Stimulated activated memory B cell treated with anti-CD40 and anti-IgM and Interleukin-4, amounts not matched to agents 10 μg/mL and 1 μg/mL and 100 μg/mL, for 72 hours (primary cell): ENCODE results near the gene BTBD19.
"Not testable (repeated sequence)": the region's sequence is repeated elsewhere in the genome, so short reads cannot be mapped to it uniquely, and the experiment has no call there.

Source experiments
- ATAC-seq: fragments of 150-1000 bp; cut with Tn5 transposase; 2 replicates; pipeline ENCODE4 v1.10.0; 2021
- H3K27ac Mint-ChIP-seq: one replicate; pipeline ENCODE4 v1.8.0; 2022; ENCODE audit warnings: mild to moderate bottlenecking, mixed read lengths
- H3K27me3 Mint-ChIP-seq: one replicate; pipeline ENCODE4 v1.8.0; 2022; ENCODE audit warnings: mixed read lengths
- H3K36me3 Mint-ChIP-seq: one replicate; pipeline ENCODE4 v1.8.0; 2022; ENCODE audit warnings: mixed read lengths
- H3K4me1 Mint-ChIP-seq: one replicate; pipeline ENCODE4 v1.8.0; 2022; ENCODE audit warnings: mixed read lengths
- H3K4me3 Mint-ChIP-seq: one replicate; pipeline ENCODE4 v1.8.0; 2022; ENCODE audit warnings: mild to moderate bottlenecking, moderate library complexity, mixed read lengths
- H3K9me3 Mint-ChIP-seq: one replicate; pipeline ENCODE4 v1.8.0; 2022; ENCODE audit warnings: mixed read lengths

Gene BTBD19, protein sequence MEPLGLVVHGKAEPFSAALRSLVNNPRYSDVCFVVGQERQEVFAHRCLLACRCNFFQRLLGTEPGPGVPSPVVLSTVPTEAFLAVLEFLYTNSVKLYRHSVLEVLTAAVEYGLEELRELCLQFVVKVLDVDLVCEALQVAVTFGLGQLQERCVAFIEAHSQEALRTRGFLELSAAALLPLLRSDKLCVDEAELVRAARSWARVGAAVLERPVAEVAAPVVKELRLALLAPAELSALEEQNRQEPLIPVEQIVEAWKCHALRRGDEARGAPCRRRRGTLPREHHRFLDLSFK

DNA sequence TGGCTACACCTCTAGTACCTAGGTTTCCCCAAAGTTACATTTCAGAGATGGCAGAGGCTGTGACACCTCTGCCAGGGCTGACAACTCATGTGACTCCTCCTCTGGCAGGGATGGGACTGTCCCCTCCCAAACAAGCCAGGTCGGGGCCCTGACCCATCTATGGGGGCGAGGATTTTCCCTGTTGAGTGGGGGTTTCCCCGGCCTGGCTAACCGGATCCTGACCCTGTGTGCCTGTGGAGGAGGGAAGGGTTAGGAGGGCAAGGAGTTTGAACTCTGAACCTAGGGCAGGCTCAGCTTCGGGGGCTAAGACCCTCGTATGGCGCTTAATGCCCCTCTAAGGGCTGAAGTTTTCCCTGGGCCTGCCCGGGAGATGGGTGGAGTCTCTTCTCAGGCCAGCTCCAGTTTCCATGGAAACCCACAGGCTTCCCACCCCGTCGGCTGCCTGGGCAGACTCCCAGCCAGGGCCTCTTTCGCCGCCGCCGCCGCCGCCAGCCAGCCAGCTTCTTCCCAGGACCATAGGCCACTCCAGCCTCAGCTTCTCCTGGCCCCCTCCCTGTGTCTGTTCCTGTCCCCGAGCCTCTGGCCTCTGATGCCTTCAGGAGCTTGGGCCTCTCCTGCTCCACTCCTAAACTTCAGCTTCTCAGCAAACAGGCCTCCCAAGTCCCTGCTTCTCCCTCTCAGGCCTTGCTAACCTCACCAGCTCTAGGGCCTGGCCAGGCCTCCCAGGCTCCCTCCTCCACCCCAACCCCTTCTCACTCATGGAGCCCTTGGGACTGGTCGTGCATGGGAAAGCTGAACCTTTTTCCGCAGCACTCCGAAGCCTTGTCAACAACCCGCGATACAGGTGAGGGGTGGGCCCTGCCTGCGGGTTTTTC is at the start of gene BTBD19:
TSS of gene BTBD19 (plus strand) at position 461 of the 875 bp plus-strand sequence. CDS start at position 759, 298 bp downstream.
- Mint-ChIP-seq H3K4me1 (peaks cover 74% of the 10 kb centered on the region), H3K9me3 (no peaks in the 10 kb centered on the region), H3K27ac (peak within 1 kb of the TSS; percentile 96), H3K4me3 (peak within 1 kb of the TSS; percentile 45), H3K27me3 (no peaks in the 10 kb centered on the region), H3K36me3 (peaks cover 31% of the 10 kb centered on the region)
- peak; percentile 58 for ATAC-seq

DNA sequence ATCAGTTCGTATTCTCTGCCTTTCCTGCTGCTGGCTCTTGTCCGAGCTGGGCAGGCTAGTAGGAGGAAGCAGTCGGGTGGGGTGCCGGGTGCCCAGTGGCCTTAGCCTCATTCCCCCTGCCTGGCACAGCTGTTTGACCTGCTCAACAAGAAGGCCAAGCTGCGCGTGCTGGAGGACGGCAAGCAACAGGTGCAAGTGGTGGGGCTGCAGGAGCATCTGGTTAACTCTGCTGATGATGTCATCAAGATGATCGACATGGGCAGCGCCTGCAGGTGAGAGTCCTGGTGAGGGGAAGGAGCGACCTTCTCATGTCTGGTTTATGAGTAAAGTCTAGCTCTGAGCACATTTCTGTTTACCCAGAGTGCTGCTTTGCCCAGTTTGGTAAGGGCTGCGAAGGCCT is 49.2 kb upstream of the BTBD19 start:
- H3K27ac Mint-ChIP-seq, result no peak overlapping the region
- no peaks in the 10 kb centered on the region for H3K36me3 Mint-ChIP-seq
- H3K4me1 Mint-ChIP-seq, result peaks cover 9% of the 10 kb centered on the region
- no peaks in the 10 kb centered on the region for H3K9me3 Mint-ChIP-seq
- no peaks in the 10 kb centered on the region for H3K27me3 Mint-ChIP-seq
- ATAC-seq, result no peak
- H3K4me3 Mint-ChIP-seq, result no peak overlapping the region

DNA sequence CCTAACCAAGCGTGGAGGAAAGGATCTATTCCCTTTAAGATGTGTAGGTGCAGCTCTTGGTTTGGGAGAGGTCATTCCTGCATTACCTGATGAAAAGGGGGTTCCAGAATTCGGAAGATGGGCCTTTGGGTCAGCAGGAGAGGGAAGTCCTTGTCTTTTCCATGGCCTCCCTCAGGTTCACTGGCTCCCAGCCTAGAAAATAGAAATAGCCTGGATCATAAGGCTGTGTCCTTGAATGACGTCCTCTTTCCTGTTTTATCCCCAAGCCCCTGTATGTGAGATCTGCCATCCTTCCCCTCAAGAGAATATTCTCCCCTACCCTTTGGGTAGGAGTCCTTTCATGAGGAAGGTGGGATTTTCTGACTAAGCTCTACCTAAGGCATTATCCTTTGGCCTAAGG is 47.4 kb upstream of the BTBD19 start:
- Mint-ChIP-seq H3K36me3 (no peaks in the 10 kb centered on the region), H3K4me3 (no peak overlapping the region)

DNA sequence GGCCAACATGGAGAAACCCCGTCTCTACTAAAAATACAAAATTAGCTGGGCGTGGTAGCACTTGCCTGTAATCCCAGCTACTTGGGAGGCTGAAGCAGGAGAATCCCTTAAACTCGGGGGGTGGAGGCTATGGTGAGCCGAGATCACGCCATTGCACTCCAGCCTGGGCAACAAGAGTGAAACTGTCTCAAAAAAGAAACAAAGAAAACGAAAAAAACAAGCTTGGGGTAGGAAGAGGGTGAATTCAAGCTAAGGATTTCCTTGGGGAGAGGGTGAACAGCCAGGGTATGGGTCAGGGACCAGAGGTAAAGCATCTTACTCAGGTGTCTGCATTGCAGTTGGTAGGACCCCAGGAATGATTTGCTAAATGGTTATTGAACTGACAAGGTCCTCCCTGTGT is 41.9 kb upstream of the BTBD19 start:
- not testable (repeated sequence) for H3K4me3 Mint-ChIP-seq, H3K36me3 Mint-ChIP-seq, H3K27ac Mint-ChIP-seq

More for the DNA sequence above, 47.4 kb upstream of the BTBD19 start:
- Mint-ChIP-seq H3K27me3 (no peaks in the 10 kb centered on the region), H3K4me1 (peaks cover 9% of the 10 kb centered on the region), H3K9me3 (no peaks in the 10 kb centered on the region), H3K27ac (no peak overlapping the region)
- no peak for ATAC-seq

DNA sequence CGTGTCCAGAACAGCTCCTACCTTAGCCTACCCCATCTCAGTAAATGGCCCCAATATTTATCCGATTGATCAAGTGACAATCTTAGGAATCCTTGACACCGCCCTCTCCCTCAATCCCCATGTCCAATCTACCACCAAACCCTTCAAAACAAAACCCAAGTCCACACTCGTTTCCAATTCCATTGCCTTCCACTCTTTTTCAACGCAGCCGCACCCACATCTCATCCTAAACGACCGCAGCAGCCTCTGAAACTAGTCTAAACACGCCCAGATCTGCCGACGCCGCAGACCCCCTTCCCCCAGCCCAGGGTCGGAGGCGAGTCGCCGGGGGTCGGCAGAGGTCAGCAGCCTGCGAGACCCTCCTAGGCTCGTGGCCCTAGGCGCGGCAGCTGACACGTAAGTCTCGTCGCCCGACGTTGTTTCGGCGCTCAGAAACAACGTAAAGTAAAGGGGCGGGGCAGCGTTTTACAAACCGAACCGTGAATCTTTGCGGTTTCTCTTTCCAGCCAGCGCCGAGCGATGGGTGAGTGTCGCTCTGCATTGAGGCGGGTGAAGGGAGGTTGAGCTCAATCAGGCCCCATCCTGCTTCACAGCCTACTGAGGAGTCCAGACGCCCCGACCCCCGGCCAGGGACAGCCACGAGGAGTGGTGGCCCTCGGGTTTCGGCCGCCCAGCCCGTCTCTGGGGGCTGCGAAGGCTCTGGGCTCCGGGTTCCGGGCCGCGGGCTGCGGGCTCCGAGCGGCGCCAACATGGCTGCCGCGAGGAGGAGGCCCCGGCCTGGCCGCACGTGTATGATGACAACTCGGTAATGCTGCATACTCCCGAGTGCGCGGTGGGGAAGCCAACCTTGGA is 33.0 kb upstream of the BTBD19 start, which contains the start of gene RPS8:
TSS of gene RPS8 (plus strand) at position 463 of the 852 bp plus-strand sequence. CDS start at position 520, 57 bp downstream.
- no peaks in the 10 kb centered on the region for H3K9me3 Mint-ChIP-seq
- peak within 1 kb of the TSS; percentile 96 for H3K27ac Mint-ChIP-seq

More for the DNA sequence above, 41.9 kb upstream of the BTBD19 start:
- H3K4me1 Mint-ChIP-seq, H3K27me3 Mint-ChIP-seq, ATAC-seq, H3K9me3 Mint-ChIP-seq: not testable (repeated sequence)

DNA sequence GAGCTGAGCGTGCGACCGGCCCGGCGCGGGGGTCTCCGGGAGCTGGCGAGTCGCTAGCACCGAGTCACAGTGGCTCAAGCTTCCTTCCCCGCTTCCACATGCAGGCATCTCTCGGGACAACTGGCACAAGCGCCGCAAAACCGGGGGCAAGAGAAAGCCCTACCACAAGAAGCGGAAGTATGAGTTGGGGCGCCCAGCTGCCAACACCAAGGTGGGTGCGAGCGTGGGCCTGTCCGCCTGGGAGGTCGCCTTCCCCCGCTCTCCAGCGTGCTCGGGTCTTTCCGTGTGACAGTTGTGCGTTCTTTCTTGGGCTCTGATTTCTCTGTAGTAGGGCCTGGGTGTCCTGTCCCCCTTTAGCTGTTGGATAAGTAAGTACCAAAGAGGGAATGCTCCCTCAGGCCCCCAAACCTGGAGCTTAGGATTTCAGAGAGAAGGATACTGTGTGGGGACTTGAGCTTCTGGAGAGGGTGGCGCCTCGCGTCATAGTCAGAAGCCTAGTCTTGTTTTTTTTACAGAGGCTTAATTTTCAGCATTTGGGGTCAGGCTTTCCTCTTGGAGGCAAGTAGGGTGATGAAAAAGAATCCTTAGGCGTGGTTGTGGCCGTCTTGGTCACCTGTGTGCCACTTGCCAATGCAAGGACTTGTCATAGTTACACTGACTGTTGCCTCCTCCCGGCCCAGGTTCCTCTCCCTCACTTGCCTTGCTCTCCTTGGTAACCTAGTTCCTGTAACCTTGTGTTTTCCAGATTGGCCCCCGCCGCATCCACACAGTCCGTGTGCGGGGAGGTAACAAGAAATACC is 32.2 kb upstream of the BTBD19 start:
- no peaks in the 10 kb centered on the region for H3K27me3 Mint-ChIP-seq
- ATAC-seq, result peak; percentile 60
- peak overlapping the region; percentile 96 for H3K27ac Mint-ChIP-seq
- peaks cover 47% of the 10 kb centered on the region for H3K4me1 Mint-ChIP-seq
- peaks cover 53% of the 10 kb centered on the region for H3K36me3 Mint-ChIP-seq
- H3K4me3 Mint-ChIP-seq, result peak overlapping the region; percentile 93
- no peaks in the 10 kb centered on the region for H3K9me3 Mint-ChIP-seq

More for the DNA sequence above, 33.0 kb upstream of the BTBD19 start, which contains the start of gene RPS8:
- Mint-ChIP-seq H3K27me3 (no peaks in the 10 kb centered on the region), H3K4me3 (peak within 1 kb of the TSS; percentile 93), H3K36me3 (peaks cover 45% of the 10 kb centered on the region), H3K4me1 (peaks cover 40% of the 10 kb centered on the region)
- ATAC-seq, result peak; percentile 88

DNA sequence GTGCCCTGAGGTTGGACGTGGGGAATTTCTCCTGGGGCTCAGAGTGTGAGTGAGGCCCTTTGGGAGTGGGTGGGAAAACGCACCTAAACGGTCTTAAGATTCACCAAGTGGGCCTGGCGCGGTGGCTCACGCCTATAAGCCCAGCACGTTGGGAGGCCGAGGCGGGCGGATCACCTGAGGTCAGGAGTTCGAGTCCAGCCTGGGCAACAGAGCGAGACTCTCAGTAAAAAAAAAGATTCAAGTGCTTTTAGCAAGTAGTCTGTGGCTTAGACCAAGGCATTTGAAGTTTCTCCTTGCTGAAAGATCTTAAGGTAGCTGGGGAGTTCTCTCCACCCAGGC is 31.6 kb upstream of the BTBD19 start:
- Mint-ChIP-seq H3K27me3 (no peaks in the 10 kb centered on the region), H3K4me3 (peak overlapping the region; percentile 93), H3K4me1 (peaks cover 51% of the 10 kb centered on the region), H3K36me3 (peaks cover 59% of the 10 kb centered on the region), H3K27ac (peak overlapping the region; percentile 96), H3K9me3 (no peaks in the 10 kb centered on the region)
- ATAC-seq, result no peak

DNA sequence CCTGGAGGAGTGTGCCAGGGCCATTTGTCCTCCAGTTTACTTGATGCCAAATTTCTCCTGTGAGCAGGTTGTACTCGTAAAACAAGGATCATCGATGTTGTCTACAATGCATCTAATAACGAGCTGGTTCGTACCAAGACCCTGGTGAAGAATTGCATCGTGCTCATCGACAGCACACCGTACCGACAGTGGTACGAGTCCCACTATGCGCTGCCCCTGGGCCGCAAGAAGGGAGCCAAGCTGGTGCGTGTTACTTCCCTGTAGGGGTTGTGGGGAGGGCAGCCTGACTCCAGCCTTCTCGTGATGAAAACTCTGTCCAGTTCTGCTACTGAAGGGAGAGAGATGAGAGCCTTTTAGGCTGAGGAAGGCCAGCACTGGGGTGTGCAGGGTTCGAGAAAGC is 30.8 kb upstream of the BTBD19 start:
- peaks cover 61% of the 10 kb centered on the region for H3K36me3 Mint-ChIP-seq
- H3K9me3 Mint-ChIP-seq, result no peaks in the 10 kb centered on the region

DNA sequence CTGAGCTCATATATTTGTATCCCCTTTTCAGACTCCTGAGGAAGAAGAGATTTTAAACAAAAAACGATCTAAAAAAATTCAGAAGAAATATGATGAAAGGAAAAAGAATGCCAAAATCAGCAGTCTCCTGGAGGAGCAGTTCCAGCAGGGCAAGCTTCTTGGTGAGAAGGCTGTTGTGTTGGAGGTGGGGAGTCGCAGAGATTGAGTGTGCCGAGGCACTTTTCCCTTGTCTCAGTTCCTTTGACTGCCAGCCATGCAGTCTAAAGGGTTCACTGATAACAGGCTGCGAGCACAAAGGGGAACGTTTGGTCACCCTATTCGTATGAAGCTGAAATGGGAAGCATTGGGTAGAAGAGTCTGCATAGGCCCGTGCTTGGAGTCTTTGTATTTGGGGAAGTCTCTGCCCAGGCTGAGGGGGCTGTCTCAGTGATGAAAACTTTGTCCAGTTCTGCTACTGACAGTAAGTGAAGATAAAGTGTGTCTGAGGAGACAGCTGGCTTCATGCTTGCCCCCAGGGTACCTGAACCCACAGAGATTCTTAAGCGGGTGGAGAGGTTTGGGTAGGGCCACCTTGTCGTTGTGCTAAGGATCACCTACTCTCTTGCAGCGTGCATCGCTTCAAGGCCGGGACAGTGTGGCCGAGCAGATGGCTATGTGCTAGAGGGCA is 30.2 kb upstream of the BTBD19 start:
- no peak for ATAC-seq
- H3K9me3 Mint-ChIP-seq, result no peaks in the 10 kb centered on the region
- H3K36me3 Mint-ChIP-seq, result peaks cover 61% of the 10 kb centered on the region
- H3K4me1 Mint-ChIP-seq, result peaks cover 53% of the 10 kb centered on the region
- H3K27me3 Mint-ChIP-seq, result no peaks in the 10 kb centered on the region
- H3K27ac Mint-ChIP-seq, result peak overlapping the region; percentile 96
- peak overlapping the region; percentile 93 for H3K4me3 Mint-ChIP-seq

More for the DNA sequence above, 30.8 kb upstream of the BTBD19 start:
- Mint-ChIP-seq H3K4me1 (peaks cover 51% of the 10 kb centered on the region), H3K27me3 (no peaks in the 10 kb centered on the region), H3K4me3 (peak overlapping the region; percentile 93), H3K27ac (peak overlapping the region; percentile 96)
- ATAC-seq, result no peak

DNA sequence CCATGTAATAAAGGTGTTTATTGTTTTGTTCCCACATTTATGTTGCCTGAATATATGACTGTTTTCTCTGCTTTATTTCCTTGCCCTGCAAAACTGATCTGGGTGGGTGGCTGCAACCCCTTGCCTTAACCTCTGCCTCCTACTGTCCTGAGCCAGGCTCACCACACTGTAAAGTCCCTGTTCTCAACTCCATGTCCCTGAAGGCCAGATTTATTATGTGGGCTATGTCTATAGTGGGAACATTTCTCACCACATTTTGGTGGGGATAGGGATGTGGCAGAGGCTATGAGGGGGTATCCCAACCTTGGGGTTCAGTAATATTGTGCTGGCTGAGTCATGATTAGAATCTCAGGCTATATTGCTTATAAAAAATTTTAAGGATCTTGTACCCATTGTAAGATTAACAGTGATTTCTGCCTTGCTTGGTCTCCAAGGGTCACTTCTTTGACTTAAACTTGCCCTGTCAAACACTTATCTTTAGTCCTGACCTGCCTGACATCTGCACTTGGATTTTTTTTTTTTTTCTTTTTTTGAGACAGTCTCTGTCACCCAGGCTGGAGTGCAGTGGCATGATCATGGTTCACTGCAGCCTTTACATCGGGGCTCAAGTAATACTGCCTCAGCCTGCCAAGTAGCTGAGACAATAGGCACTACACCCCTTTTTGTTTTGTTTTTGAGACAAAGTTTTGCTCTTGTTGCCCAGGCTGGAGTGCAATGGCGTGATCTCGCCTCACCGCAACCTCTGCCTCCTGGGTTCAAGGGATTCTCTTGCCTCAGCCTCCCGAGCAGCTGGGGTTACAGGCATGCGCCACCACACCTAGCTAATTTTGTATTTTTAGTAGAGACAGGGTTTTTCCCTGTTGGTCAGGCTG is 29.4 kb upstream of the BTBD19 start:
- Mint-ChIP-seq H3K27ac (no peak overlapping the region), H3K27me3 (no peaks in the 10 kb centered on the region), H3K4me1 (peaks cover 61% of the 10 kb centered on the region), H3K4me3 (peak overlapping the region; percentile 24), H3K9me3 (no peaks in the 10 kb centered on the region), H3K36me3 (peaks cover 61% of the 10 kb centered on the region)
- no peak for ATAC-seq

DNA sequence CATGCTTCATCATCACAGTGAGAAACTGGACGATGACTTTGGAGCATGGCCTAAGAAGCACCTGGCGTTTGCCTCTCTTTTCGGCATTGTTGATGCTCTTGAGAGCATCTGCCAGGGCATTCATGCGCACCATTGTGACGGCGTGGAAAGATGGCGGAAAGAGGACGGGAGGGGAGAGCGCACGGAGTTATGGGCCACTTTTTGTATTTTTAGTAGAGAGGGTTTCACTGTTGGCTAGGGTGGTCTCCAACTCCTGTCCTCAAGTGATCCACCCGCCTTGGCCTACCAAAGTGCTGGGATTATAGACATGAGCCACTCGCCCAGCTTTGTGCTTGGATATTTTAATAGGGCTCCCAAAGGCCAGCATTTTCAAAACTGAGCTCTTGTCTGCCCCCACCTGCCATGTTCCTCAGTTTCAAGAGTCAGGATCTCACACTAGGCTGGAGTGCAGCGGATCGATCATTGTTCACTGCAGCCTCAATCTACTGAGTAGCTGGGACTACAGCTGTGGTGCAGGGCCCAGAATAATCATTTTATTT is 27.7 kb upstream of the BTBD19 start:
- Mint-ChIP-seq H3K4me3 (no peak overlapping the region), H3K4me1 (peaks cover 67% of the 10 kb centered on the region), H3K27ac (no peak overlapping the region), H3K27me3 (no peaks in the 10 kb centered on the region), H3K36me3 (peaks cover 61% of the 10 kb centered on the region), H3K9me3 (no peaks in the 10 kb centered on the region)
- no peak for ATAC-seq

DNA sequence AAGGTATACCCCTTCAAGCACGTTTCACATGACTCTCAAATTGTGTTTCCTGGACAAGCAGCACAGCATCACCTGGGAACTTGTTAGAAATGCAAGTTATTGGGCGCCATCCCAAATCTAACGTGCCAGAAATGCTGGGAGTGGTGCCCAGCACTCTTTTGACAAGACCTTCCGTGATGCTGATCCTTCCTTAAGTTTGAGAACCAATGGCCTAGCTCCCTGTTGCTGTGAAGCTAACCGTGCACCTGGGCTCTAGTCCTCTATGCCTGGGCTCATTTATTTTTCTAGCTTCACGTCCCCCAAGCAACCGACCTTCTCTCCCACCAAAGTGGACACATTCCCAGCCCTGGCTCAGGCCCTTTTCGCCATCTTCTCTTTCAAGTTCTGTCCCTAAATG is 24.6 kb upstream of the BTBD19 start:
- Mint-ChIP-seq H3K27ac (peak overlapping the region; percentile 67), H3K4me1 (peaks cover 51% of the 10 kb centered on the region), H3K36me3 (peaks cover 32% of the 10 kb centered on the region), H3K9me3 (no peaks in the 10 kb centered on the region), H3K4me3 (peak overlapping the region; percentile 66), H3K27me3 (no peaks in the 10 kb centered on the region)
- ATAC-seq, result no peak
